Fibroblast of lung (primary cell): ENCODE results near the gene HLA-DOA. TPM values are rescaled to one million over a fixed set of nuclear protein-coding genes. Genes with fewer than 3 reads are reported as not detected.

ENCODE experiments used
- DNase-seq, 2 donors: peaks; one replicate each; pipeline versions ENCODE4 v3.0.0 to v3.0.0-alpha.2; 2010; ENCODE audit warnings: low read depth in 2 of 2
- H2AFZ ChIP-seq: 2 replicates; pipeline ENCODE4 v1.5.1; 2012; ENCODE audit warnings: low read length, control low read depth, inconsistent platforms
- H3K27ac ChIP-seq: 2 replicates; pipeline ENCODE4 v1.5.1; 2011; ENCODE audit warnings: low read length, control low read depth; ENCODE audit not compliant: insufficient read depth
- H3K27me3 ChIP-seq: 2 replicates; pipeline ENCODE4 v1.5.1; 2011; ENCODE audit warnings: mild to moderate bottlenecking, low read length; ENCODE audit not compliant: control insufficient read depth, insufficient read depth
- H3K36me3 ChIP-seq: 2 replicates; pipeline ENCODE4 v1.5.1; 2011; ENCODE audit warnings: low read length; ENCODE audit not compliant: control insufficient read depth, insufficient read depth
- H3K4me1 ChIP-seq: 2 replicates; pipeline ENCODE4 v1.5.1; 2011; ENCODE audit warnings: low read length; ENCODE audit not compliant: control insufficient read depth, insufficient read depth; ENCODE audit errors: extremely low read depth
- H3K4me2 ChIP-seq: 2 replicates; pipeline ENCODE4 v1.5.1; 2011; ENCODE audit warnings: low read length, control low read depth; ENCODE audit not compliant: insufficient read depth; ENCODE audit errors: extremely low read depth
- H3K4me3 ChIP-seq, 4 experiments: fragments of 200-600 bp in 1 of 4; sonication (generic) in 1 of 4; replicated peaks in 1 of 4; 2 replicates each; pipeline ENCODE4 v1.5.1; 2011 to 2016; ENCODE audit warnings: low read length in 4 of 4, low read depth in 3 of 4, mild to moderate bottlenecking in 3 of 4, control low read depth in 2 of 4, inconsistent platforms in 1 of 4, mixed read lengths in 1 of 4; ENCODE audit not compliant: insufficient read depth in 1 of 4; ENCODE audit errors: control extremely low read depth in 1 of 4
- H3K79me2 ChIP-seq: 2 replicates; pipeline ENCODE4 v1.5.1; 2012; ENCODE audit warnings: mild to moderate bottlenecking, low read length, inconsistent platforms; ENCODE audit not compliant: control insufficient read depth, insufficient read depth
- H3K9ac ChIP-seq: 2 replicates; pipeline ENCODE4 v1.5.1; 2011; ENCODE audit warnings: mild to moderate bottlenecking, low read length, control low read depth; ENCODE audit not compliant: insufficient read depth
- H3K9me3 ChIP-seq: 2 replicates; pipeline ENCODE4 v1.5.1; 2012; ENCODE audit warnings: low read depth, low read length; ENCODE audit not compliant: control insufficient read depth, insufficient read depth
- H4K20me1 ChIP-seq: 2 replicates; pipeline ENCODE4 v1.5.1; 2011; ENCODE audit warnings: low read length; ENCODE audit not compliant: control insufficient read depth, insufficient read depth; ENCODE audit errors: extremely low read depth
- EZH2 ChIP-seq: IDR thresholded peaks from 2 replicates; pipeline ENCODE4 v1.5.1; 2012; ENCODE audit warnings: low read length, control low read depth, mild to moderate bottlenecking; ENCODE audit errors: missing control alignments
- polyA plus RNA-seq, 2 donors: library from polyadenylated mRNA; depleted of rRNA in 1 of 2; stranded (reverse) in 1 of 2; unstranded in 1 of 2; fragments of >200 nt; gene quantifications; 2 replicates each; pipeline ENCODE4 v1.2.1, GENCODE V29; 2011 to 2012; ENCODE audit warnings: missing spikeins in 1 of 2
- total RNA-seq: library from RNA; depleted of rRNA; stranded (reverse); fragments of >200 nt; gene quantifications from 2 replicates; pipeline ENCODE4 v1.2.1, GENCODE V29; 2014
- TF ChIP-seq, protein P1 (sequence below), 2 donors: IDR thresholded peaks in 1 of 2; conservative IDR thresholded peaks in 1 of 2; 1 replicate in 1 of 2; 2 replicates in 1 of 2; pipeline ENCODE4 v1.5.1; 2011 to 2012; ENCODE audit warnings: low read length in 2 of 2, control low read depth in 1 of 2, inconsistent platforms in 1 of 2, low read depth in 1 of 2, mild to moderate bottlenecking in 1 of 2

Gene HLA-DOA
- total and polyA plus RNA-seq, 2 donors (not counting 1 experiment from before 2014, with no cell fraction given), result not detected

DNA sequence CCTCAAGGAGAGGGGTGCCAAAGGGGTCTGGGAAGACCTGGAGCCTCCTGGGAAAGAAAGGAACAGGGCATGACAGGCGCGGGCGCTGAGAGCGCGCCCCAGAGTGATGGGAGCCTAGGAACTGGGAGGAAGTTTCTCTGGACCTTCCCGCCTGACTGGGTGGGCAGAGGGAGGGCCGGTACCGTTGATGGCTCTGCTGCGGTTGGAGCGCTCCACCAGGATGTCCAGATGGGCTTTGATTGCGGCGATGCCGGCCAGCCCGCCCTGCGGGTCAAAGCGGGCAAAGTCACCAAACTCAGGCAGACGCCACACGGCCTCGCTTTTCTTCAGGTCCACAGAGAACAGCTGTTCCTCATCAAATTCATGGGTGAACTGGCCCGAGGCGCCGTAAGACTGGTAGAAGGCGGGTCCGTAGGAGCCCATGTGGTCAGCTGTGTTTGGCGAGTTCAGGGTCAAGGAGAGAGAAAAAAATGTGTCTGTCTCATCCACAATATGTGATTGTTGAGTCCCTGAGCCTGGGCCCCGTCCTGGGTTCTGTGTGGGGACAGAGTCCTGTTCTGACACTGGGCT lies 1.5 kb downstream of the HLA-DOA start:
- H3K9me3 ChIP-seq, result no peaks in the 10 kb centered on the region

GRCh38 chr6:33004940-33005339 lies 4.5 kb downstream of the HLA-DOA start:
- no peaks in the 10 kb centered on the region for H3K79me2 ChIP-seq
- H3K4me2 ChIP-seq, result no peak overlapping the region
- H3K27me3 ChIP-seq, result peaks cover 24% of the 10 kb centered on the region
- no peak for DNase-seq
- H3K4me3 ChIP-seq, result no peak overlapping the region
- TF ChIP-seq, protein P1, sequence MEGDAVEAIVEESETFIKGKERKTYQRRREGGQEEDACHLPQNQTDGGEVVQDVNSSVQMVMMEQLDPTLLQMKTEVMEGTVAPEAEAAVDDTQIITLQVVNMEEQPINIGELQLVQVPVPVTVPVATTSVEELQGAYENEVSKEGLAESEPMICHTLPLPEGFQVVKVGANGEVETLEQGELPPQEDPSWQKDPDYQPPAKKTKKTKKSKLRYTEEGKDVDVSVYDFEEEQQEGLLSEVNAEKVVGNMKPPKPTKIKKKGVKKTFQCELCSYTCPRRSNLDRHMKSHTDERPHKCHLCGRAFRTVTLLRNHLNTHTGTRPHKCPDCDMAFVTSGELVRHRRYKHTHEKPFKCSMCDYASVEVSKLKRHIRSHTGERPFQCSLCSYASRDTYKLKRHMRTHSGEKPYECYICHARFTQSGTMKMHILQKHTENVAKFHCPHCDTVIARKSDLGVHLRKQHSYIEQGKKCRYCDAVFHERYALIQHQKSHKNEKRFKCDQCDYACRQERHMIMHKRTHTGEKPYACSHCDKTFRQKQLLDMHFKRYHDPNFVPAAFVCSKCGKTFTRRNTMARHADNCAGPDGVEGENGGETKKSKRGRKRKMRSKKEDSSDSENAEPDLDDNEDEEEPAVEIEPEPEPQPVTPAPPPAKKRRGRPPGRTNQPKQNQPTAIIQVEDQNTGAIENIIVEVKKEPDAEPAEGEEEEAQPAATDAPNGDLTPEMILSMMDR (conservative IDR thresholded peaks at IDR 0.05 in 1 of 2, IDR thresholded peaks at IDR 0.05 in 1 of 2; ENCODE audit: low read depth in 1 of 2, low read length in 2 of 2), result no peak
- TF ChIP-seq EZH2, result no peak
- H4K20me1 ChIP-seq, result no peaks in the 10 kb centered on the region
- H3K9me3 ChIP-seq, result no peaks in the 10 kb centered on the region
- H2AFZ ChIP-seq, result no peak overlapping the region
- no peak overlapping the region for H3K27ac ChIP-seq
- H3K4me1 ChIP-seq, result no peaks in the 10 kb centered on the region
- H3K9ac ChIP-seq, result no peak overlapping the region
- no peaks in the 10 kb centered on the region for H3K36me3 ChIP-seq

More for the DNA sequence above, 1.5 kb downstream of the HLA-DOA start:
- Histone ChIP-seq H3K36me3 (no peaks in the 10 kb centered on the region), H3K27ac (no peak overlapping the region), H3K27me3 (peaks cover 15% of the 10 kb centered on the region), H3K4me3 (no peak overlapping the region), H3K9ac (no peak overlapping the region), H2AFZ (no peak overlapping the region), H3K4me2 (no peak overlapping the region), H4K20me1 (no peaks in the 10 kb centered on the region), H3K79me2 (no peaks in the 10 kb centered on the region), H3K4me1 (no peaks in the 10 kb centered on the region)
- TF ChIP-seq, protein P1 (conservative IDR thresholded peaks at IDR 0.05 in 1 of 2, IDR thresholded peaks at IDR 0.05 in 1 of 2; ENCODE audit: low read depth in 1 of 2, low read length in 2 of 2), result no peak
- TF ChIP-seq EZH2, result no peak
- DNase-seq, result no peak

DNA sequence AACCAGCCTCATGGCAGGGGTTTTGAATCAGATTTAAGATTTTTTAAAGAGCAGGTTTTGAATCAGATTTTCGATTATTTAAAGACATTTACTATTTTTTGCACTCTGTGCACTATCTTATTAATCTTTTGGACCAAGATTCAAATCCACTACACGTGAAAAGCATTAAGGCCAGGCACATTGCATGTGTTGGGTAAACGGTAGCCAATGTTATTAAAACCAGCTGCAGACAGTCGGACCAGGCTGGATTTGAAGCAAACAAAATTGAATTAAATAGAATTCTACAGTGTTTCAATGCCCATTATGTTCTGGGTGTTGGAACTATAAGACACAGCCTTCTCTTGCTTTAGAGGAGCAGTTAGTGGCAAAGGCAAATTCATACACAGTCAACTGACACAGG lies 7.7 kb downstream of the HLA-DOA start:
- Histone ChIP-seq H3K4me2 (no peak overlapping the region), H2AFZ (no peak overlapping the region), H3K9ac (no peak overlapping the region), H3K27ac (no peak overlapping the region), H3K79me2 (no peaks in the 10 kb centered on the region), H4K20me1 (no peaks in the 10 kb centered on the region), H3K9me3 (no peaks in the 10 kb centered on the region), H3K27me3 (peaks cover 23% of the 10 kb centered on the region), H3K4me3 (no peak overlapping the region), H3K36me3 (no peaks in the 10 kb centered on the region), H3K4me1 (no peaks in the 10 kb centered on the region)
- no peak for DNase-seq
- TF ChIP-seq, protein P1 (conservative IDR thresholded peaks at IDR 0.05 in 1 of 2, IDR thresholded peaks at IDR 0.05 in 1 of 2; ENCODE audit: low read depth in 1 of 2, low read length in 2 of 2), result no peak
- TF ChIP-seq EZH2, result no peak
